ENCODE data around the gene IGF2R.
"Not testable (repeated sequence)": the region's sequence is repeated elsewhere in the genome, so short reads cannot be mapped to it uniquely, and the experiment has no call there.

Gene IGF2R

GRCh38 chr6:159968295-159969203 lies at the start of gene IGF2R:
Gene IGF2R, plus strand, starts transcription at chr6:159969082. Its CDS starts 165 bp downstream, at chr6:159969247.
- Histone ChIP-seq H3K9ac (ENCODE audit: low read length) (peak within 1 kb of the TSS; percentile 90), H3K9me3 (ENCODE audit: control insufficient read depth, low read length) (no peaks in the 10 kb centered on the region), H3K4me1 (ENCODE audit: control insufficient read depth, insufficient read depth, low read length) (peaks cover 29% of the 10 kb centered on the region), H3K36me3 (ENCODE audit: control insufficient read depth, insufficient read depth, low read length, severe bottlenecking) (no peaks in the 10 kb centered on the region), H3K27me3 (replicated peaks; ENCODE audit: control insufficient read depth, insufficient read depth, low read length) (no peaks in the 10 kb centered on the region), H3K4me3 (ENCODE audit: low read length) (peak within 1 kb of the TSS; percentile 88)
- peak; percentile 97 for DNase-seq (ENCODE audit: low read depth)

- Histone ChIP-seq H3K9ac (ENCODE audit: low read length) (no peak overlapping the region), H3K4me1 (ENCODE audit: control insufficient read depth, insufficient read depth, low read length) (no peaks in the 10 kb centered on the region), H3K27me3 (replicated peaks; ENCODE audit: control insufficient read depth, insufficient read depth, low read length) (peaks cover 9% of the 10 kb centered on the region), H3K36me3 (ENCODE audit: control insufficient read depth, insufficient read depth, low read length, severe bottlenecking) (no peaks in the 10 kb centered on the region), H3K9me3 (ENCODE audit: control insufficient read depth, low read length) (peaks cover 6% of the 10 kb centered on the region), H3K4me3 (ENCODE audit: low read length) (no peak overlapping the region)
- DNase-seq (ENCODE audit: low read depth) = no peak
Observed at GRCh38 chr6:159919800-159920199, 49.1 kb upstream of the IGF2R start.

- H3K36me3 ChIP-seq (ENCODE audit: control insufficient read depth, insufficient read depth, low read length, severe bottlenecking); H3K4me1 ChIP-seq (ENCODE audit: control insufficient read depth, insufficient read depth, low read length); H3K4me3 ChIP-seq (ENCODE audit: low read length); H3K9ac ChIP-seq (ENCODE audit: low read length); H3K27me3 ChIP-seq (replicated peaks; ENCODE audit: control insufficient read depth, insufficient read depth, low read length); DNase-seq (ENCODE audit: low read depth); H3K9me3 ChIP-seq (ENCODE audit: control insufficient read depth, low read length): not testable (repeated sequence)
Observed at GRCh38 chr6:159924150-159924549, 44.7 kb upstream of the IGF2R start.

GRCh38 chr6:159926542-159927203 lies 42.2 kb upstream of the IGF2R start:
- no peak for DNase-seq (ENCODE audit: low read depth)
- Histone ChIP-seq H3K9ac (ENCODE audit: low read length) (no peak overlapping the region), H3K4me1 (ENCODE audit: control insufficient read depth, insufficient read depth, low read length) (no peaks in the 10 kb centered on the region), H3K36me3 (ENCODE audit: control insufficient read depth, insufficient read depth, low read length, severe bottlenecking) (no peaks in the 10 kb centered on the region), H3K27me3 (replicated peaks; ENCODE audit: control insufficient read depth, insufficient read depth, low read length) (peaks cover 7% of the 10 kb centered on the region), H3K9me3 (ENCODE audit: control insufficient read depth, low read length) (peaks cover 6% of the 10 kb centered on the region), H3K4me3 (ENCODE audit: low read length) (no peak overlapping the region)

- peaks cover 7% of the 10 kb centered on the region for H3K4me1 ChIP-seq (ENCODE audit: control insufficient read depth, insufficient read depth, low read length)
- H3K36me3 ChIP-seq (ENCODE audit: control insufficient read depth, insufficient read depth, low read length, severe bottlenecking) = no peaks in the 10 kb centered on the region
- no peaks in the 10 kb centered on the region for H3K27me3 ChIP-seq (replicated peaks; ENCODE audit: control insufficient read depth, insufficient read depth, low read length)
- no peaks in the 10 kb centered on the region for H3K9me3 ChIP-seq (ENCODE audit: control insufficient read depth, low read length)
- H3K9ac ChIP-seq (ENCODE audit: low read length) = no peak overlapping the region
- H3K4me3 ChIP-seq (ENCODE audit: low read length) = no peak overlapping the region
- DNase-seq (ENCODE audit: low read depth) = no peak
Observed at GRCh38 chr6:159929819-159930218, 39.1 kb upstream of the IGF2R start.

- peaks cover 7% of the 10 kb centered on the region for H3K4me1 ChIP-seq (ENCODE audit: control insufficient read depth, insufficient read depth, low read length)
- no peaks in the 10 kb centered on the region for H3K36me3 ChIP-seq (ENCODE audit: control insufficient read depth, insufficient read depth, low read length, severe bottlenecking)
- DNase-seq (ENCODE audit: low read depth) = no peak
- no peak overlapping the region for H3K9ac ChIP-seq (ENCODE audit: low read length)
- H3K4me3 ChIP-seq (ENCODE audit: low read length) = no peak overlapping the region
- H3K9me3 ChIP-seq (ENCODE audit: control insufficient read depth, low read length) = peaks cover 8% of the 10 kb centered on the region
- H3K27me3 ChIP-seq (replicated peaks; ENCODE audit: control insufficient read depth, insufficient read depth, low read length) = no peaks in the 10 kb centered on the region
Observed at GRCh38 chr6:159931112-159931511, 37.8 kb upstream of the IGF2R start.

- no peaks in the 10 kb centered on the region for H3K27me3 ChIP-seq (replicated peaks; ENCODE audit: control insufficient read depth, insufficient read depth, low read length)
- H3K4me1 ChIP-seq (ENCODE audit: control insufficient read depth, insufficient read depth, low read length) = peaks cover 7% of the 10 kb centered on the region
- H3K36me3 ChIP-seq (ENCODE audit: control insufficient read depth, insufficient read depth, low read length, severe bottlenecking) = no peaks in the 10 kb centered on the region
- H3K9me3 ChIP-seq (ENCODE audit: control insufficient read depth, low read length) = peaks cover 8% of the 10 kb centered on the region
- DNase-seq (ENCODE audit: low read depth) = no peak
- H3K4me3 ChIP-seq (ENCODE audit: low read length) = no peak overlapping the region
- no peak overlapping the region for H3K9ac ChIP-seq (ENCODE audit: low read length)
Observed at GRCh38 chr6:159931846-159932245, 37.0 kb upstream of the IGF2R start.

GRCh38 chr6:159933077-159933476 lies 35.8 kb upstream of the IGF2R start:
- Histone ChIP-seq H3K4me1 (ENCODE audit: control insufficient read depth, insufficient read depth, low read length) (peaks cover 7% of the 10 kb centered on the region), H3K36me3 (ENCODE audit: control insufficient read depth, insufficient read depth, low read length, severe bottlenecking) (no peaks in the 10 kb centered on the region), H3K9me3 (ENCODE audit: control insufficient read depth, low read length) (peaks cover 8% of the 10 kb centered on the region), H3K4me3 (ENCODE audit: low read length) (no peak overlapping the region), H3K27me3 (replicated peaks; ENCODE audit: control insufficient read depth, insufficient read depth, low read length) (no peaks in the 10 kb centered on the region), H3K9ac (ENCODE audit: low read length) (no peak overlapping the region)
- peak; percentile 29 for DNase-seq (ENCODE audit: low read depth)

- Histone ChIP-seq H3K36me3 (ENCODE audit: control insufficient read depth, insufficient read depth, low read length, severe bottlenecking) (no peaks in the 10 kb centered on the region), H3K9me3 (ENCODE audit: control insufficient read depth, low read length) (peaks cover 8% of the 10 kb centered on the region)
- DNase-seq (ENCODE audit: low read depth) = peak; percentile 51
Observed at GRCh38 chr6:159934181-159934580, 34.7 kb upstream of the IGF2R start.

GRCh38 chr6:159935065-159935464 lies 33.8 kb upstream of the IGF2R start:
- Histone ChIP-seq H3K9me3 (ENCODE audit: control insufficient read depth, low read length) (peaks cover 8% of the 10 kb centered on the region), H3K9ac (ENCODE audit: low read length) (no peak overlapping the region), H3K36me3 (ENCODE audit: control insufficient read depth, insufficient read depth, low read length, severe bottlenecking) (no peaks in the 10 kb centered on the region), H3K4me3 (ENCODE audit: low read length) (no peak overlapping the region), H3K4me1 (ENCODE audit: control insufficient read depth, insufficient read depth, low read length) (peaks cover 7% of the 10 kb centered on the region), H3K27me3 (replicated peaks; ENCODE audit: control insufficient read depth, insufficient read depth, low read length) (no peaks in the 10 kb centered on the region)
- DNase-seq (ENCODE audit: low read depth) = peak; percentile 54

More at GRCh38 chr6:159934181-159934580, 34.7 kb upstream of the IGF2R start:
- H3K9ac ChIP-seq (ENCODE audit: low read length) = no peak overlapping the region
- H3K4me1 ChIP-seq (ENCODE audit: control insufficient read depth, insufficient read depth, low read length) = peaks cover 7% of the 10 kb centered on the region
- H3K4me3 ChIP-seq (ENCODE audit: low read length) = no peak overlapping the region
- H3K27me3 ChIP-seq (replicated peaks; ENCODE audit: control insufficient read depth, insufficient read depth, low read length) = no peaks in the 10 kb centered on the region

GRCh38 chr6:159935633-159936032 lies 33.2 kb upstream of the IGF2R start:
- Histone ChIP-seq H3K9ac (ENCODE audit: low read length) (no peak overlapping the region), H3K9me3 (ENCODE audit: control insufficient read depth, low read length) (peaks cover 8% of the 10 kb centered on the region), H3K4me3 (ENCODE audit: low read length) (no peak overlapping the region), H3K27me3 (replicated peaks; ENCODE audit: control insufficient read depth, insufficient read depth, low read length) (no peaks in the 10 kb centered on the region), H3K4me1 (ENCODE audit: control insufficient read depth, insufficient read depth, low read length) (peaks cover 7% of the 10 kb centered on the region), H3K36me3 (ENCODE audit: control insufficient read depth, insufficient read depth, low read length, severe bottlenecking) (no peaks in the 10 kb centered on the region)
- peak; percentile 11 for DNase-seq (ENCODE audit: low read depth)

All from adipocyte (in vitro differentiated cells).